IPS-11a (cell line): ENCODE results near the gene MRPS22.
A peak's percentile ranks its signal among the peaks of the same experiment; 100 is the strongest.

Experiments used
- H3K4me3 ChIP-seq: one replicate; pipeline ENCODE4 v1.5.1; 2013; ENCODE audit warnings: low read depth, low read length, control low read depth

The MRPS22 gene

GRCh38 chr3:139343895-139344856, at the start of gene MRPS22:
Gene MRPS22 (plus strand): TSS chr3:139344020. CDS start chr3:139344027, 7 bp downstream.
- H3K4me3 ChIP-seq = peak within 1 kb of the TSS; percentile 98

DNA sequence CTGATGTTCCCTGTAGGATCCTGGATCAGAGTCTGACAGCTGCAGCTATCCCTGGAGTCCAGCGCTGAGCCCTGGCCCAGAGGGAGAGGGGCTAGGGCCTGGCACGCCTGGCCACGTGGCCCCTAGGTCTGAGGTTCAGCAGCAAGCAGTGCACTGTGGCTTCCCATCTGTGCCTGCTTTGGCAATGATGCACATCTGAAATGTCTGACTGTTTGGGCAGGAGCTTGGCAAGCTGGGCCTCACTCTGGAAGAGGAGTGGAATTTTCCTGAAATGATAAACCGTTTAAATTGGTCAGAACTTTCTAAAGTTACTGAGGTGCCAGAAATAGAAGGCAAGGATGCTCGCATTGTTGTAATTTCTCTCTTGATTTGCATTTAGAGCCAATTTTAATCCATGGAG, 48.8 kb upstream of the MRPS22 start:
- H3K4me3 ChIP-seq = no peak overlapping the region

DNA sequence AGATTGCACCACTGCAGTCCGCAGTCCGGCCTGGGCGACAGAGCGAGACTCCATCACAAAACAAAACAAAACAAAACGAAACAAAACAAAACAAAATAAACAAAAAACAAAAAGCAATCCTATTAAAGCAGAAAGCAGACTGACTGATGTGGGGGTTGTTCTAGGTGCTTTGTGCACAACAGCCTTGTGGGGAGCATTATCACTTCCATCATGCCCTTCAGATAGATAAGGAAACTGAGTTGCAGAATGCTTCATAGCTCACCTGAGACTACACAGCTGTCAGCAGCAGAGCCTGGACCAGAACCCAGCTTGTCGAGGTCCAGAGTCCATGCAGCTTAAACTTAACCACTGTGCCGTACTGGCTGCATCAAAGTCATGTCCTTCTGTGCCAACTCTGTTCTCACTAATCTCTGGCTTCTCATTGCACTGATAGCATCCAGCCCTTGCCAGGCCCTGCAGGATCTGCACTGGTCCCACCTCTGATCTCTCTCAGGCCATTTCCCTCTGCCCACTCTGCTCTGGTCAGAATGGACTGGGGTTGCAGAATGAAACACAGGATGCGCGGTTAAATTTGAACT, 47.6 kb upstream of the MRPS22 start:
- H3K4me3 ChIP-seq = no peak overlapping the region

DNA sequence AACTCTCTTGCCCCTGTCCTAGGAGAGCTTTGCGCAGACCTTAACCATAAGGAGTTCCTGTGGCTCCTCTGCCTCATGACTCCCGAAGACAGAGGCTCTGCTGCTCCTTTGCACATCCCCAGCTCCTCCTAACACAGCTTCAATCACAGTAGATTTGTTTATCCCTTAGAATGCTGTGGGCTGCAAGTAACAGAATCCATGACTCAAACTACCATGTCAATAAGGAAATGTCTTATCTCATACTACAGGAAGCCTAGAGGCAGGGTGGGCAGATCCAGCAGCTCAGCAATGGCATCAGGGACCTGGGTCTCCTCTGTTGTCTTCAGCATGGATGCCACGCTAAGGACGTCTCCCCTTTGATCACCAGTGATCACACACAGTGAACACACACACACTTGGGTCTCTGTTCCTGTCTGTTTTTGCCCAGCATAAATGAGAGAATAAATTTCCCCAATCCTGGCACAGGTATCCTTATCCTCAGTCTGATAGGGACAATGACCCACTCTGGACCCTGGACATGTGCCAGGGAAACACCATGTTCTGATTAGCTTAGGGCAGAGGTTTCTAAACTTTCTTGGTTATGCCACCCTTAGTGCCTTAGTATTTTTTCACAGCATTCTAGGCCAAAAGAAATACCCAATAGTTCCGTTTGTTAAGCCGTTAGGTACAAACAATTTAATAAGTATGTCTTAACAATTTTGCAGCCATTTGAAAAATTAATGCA, 46.1 kb upstream of the MRPS22 start:
- H3K4me3 ChIP-seq = no peak overlapping the region

GRCh38 chr3:139299261-139300132, 44.3 kb upstream of the MRPS22 start:
- no peak overlapping the region for H3K4me3 ChIP-seq

GRCh38 chr3:139300416-139300815, 43.4 kb upstream of the MRPS22 start:
- H3K4me3 ChIP-seq = no peak overlapping the region

- H3K4me3 ChIP-seq = no peak overlapping the region
Observed at GRCh38 chr3:139301183-139301582, 42.6 kb upstream of the MRPS22 start.

- H3K4me3 ChIP-seq = no peak overlapping the region
Observed at GRCh38 chr3:139301654-139302053, 42.2 kb upstream of the MRPS22 start.

DNA sequence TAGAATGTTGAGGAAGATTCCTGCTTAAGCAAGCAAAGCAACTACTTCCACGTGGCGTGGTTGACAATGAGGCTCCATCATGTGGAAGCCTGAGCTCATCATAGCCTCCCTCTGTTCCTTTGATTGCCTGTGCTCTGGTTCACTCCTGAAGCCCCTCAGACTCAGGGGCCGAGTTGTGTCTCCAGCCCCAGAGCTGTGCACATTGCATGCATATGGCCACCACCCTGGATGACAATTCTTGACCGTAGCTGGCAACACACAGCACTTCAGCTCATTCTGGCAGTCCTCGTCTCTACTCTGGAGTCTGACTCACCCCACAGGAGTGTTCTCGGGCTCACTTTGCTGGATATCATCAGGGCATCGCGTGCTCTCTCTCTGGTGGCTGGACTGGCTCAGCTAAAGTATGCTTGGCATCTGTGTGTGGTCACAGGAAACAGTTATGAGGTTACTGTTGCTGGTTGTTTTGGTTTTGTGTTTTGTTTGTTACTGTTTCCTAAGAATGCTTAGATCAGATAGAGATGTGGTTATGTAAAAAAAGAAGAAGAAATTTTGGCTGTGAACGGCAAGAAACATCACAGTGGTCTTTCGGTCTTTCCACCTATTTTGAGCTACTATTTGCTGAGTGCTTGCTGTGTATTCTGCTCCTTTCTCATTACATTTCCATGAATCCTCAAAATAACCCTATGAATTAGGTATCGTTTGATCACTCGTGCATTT, 41.6 kb upstream of the MRPS22 start:
- no peak overlapping the region for H3K4me3 ChIP-seq

- no peak overlapping the region for H3K4me3 ChIP-seq
Observed at GRCh38 chr3:139302801-139303113, 41.1 kb upstream of the MRPS22 start.

- H3K4me3 ChIP-seq = no peak overlapping the region
Observed at GRCh38 chr3:139303216-139303615, 40.6 kb upstream of the MRPS22 start.

- no peak overlapping the region for H3K4me3 ChIP-seq
Observed at GRCh38 chr3:139304383-139304782, 39.4 kb upstream of the MRPS22 start.

DNA sequence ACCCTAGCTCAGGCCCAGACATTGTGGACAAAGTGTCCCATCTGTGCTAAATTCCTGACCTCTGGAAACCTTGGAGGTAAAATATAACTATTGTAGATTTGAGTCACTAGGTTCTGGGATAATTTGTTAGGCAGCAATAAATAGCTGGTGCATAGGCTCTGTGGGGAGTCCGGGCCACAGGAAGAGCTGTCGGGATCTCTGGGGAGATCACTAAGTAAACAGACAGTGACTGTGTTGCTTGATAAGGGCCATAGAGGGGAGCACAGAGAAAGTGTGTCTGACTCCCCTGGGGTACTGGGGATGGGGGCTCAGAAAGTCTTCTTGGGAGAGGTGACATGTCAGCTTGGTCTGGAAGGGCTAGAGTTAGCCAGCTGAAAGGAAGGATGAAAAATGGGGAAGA, 37.7 kb upstream of the MRPS22 start:
- no peak overlapping the region for H3K4me3 ChIP-seq

DNA sequence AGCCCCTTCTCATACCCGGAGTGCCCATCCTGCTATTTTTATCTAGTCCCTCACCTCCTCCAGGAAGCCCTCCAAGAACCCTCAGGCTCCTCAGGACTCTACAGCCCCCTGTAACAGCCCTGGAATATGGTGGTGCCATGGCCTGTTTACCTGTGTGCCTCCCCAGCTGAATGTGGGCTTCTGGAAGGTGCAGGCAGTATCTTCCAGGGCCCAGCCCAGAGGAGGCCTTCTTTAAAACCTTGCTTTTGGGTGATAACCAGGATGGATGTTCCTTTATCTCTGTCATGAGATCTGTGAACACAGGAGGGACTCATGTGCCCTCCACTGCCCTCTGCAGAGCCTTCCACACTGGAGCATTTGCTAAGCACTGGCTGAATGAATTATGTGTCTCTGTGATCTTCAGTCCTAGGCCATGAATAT, 36.7 kb upstream of the MRPS22 start:
- no peak overlapping the region for H3K4me3 ChIP-seq

DNA sequence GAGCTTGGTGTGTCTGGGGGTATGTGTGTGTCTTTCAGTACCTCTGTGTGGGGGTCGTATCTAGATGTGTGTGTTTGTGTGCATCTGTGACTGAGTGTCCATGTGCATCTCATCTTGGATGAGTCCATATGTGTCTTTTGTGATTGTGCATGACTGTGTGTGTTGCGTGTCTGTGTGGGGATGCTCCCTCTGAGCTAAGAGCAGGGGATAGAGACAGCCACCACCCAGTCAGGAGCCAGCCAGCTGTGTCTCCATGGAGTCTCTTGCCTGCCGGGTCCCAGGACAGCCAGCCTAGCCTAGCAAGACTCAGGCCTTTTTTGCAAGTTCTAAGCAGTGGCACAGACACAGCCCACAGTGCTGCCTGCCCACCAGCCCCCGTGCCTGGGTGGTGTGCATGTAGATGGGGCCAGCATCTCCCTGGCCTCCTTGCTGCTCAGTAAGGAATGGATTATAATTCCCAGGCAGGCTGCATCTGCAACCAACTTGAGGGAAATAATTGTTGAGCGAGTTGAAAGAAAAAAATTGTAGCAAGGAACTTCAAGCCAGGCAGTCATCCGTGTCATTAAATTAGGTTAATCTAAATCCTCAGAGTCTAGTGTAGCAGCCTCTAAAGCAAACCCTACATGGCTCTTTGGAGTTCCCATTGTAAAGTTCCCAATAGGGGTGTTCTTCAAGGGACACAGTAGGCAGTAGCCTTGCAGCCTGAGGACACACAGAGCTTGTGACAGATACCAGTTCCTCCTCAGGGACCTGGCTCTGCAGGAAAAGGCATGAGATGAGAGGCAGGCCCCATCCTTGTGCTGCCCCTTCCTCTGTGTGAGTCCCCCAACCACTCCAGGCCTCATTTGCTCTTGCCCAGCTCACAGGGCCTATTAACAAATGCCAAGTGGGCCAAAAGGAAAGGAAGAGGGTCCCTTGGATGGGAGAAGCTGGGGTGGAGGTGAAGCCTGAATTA, 35.9 kb upstream of the MRPS22 start:
- no peak overlapping the region for H3K4me3 ChIP-seq

GRCh38 chr3:139308560-139308959, 35.3 kb upstream of the MRPS22 start:
- no peak overlapping the region for H3K4me3 ChIP-seq

- H3K4me3 ChIP-seq = no peak overlapping the region
Observed at GRCh38 chr3:139309061-139309591, 34.7 kb upstream of the MRPS22 start.

DNA sequence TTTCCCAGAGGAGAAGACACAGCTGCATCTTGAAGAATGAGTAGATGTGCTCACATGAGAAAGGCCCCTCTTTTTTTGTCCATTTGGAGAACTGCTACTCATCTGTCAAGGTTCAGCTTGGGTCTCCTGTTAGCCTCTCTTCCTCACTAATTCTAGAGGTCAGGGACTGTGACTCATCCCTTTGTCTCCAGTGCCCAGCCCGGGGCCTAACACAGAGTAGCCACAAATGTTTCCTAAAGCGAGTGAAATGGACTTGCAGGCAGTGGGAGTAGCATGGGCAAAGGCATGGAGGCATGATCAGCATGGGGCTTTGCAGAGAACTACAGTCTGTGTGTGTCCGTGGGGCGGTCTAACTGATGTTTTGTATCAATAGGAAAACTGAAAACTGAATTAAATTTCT, 33.9 kb upstream of the MRPS22 start:
- no peak overlapping the region for H3K4me3 ChIP-seq

DNA sequence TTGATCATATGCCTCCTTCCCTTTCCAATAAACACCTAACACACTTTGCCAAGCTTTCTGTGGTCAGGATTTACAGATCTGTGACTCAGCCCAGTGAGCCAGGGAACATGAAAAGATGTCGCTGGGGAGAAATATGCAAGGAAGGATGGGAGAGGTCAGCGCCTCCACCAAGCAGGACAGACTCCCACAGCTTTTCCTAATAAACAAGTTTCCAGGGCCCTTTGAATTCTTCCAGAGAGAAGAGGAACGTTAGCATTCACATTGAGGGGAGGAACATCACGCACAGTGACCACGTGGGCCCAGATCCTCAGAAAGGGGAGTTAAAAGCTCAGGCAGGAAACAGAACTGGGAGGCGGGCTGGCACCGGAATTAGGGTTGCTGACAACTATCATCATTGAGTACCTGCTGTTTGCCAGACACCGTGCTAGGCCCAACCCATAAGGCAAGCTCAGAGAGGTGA, 33.3 kb upstream of the MRPS22 start:
- H3K4me3 ChIP-seq = no peak overlapping the region
